T47D (cell line): ENCODE measurements around the gene SGCA.

Source experiments
- DNase-seq, 2 experiments: peaks; one replicate each; pipeline versions ENCODE4 v3.0.0 to v3.0.0-alpha.2; 2011 to 2012; ENCODE audit warnings: low read depth in 1 of 2, low spot score in 1 of 2
- JUND ChIP-seq: IDR thresholded peaks from 2 replicates; pipeline ENCODE4 v1.6.1; 2012; ENCODE audit warnings: low read depth
- in situ Hi-C: cut with HindIII; loops from 2 replicates; pipeline ENCODE4 v1.10.0; 2016; ENCODE audit warnings: low sequenced_read_pairs, low pct_unique_long_range_greater_than_20kb

SGCA gene

GRCh38 chr17:50204431-50204830 is 38.6 kb downstream of the SGCA start:
- no peak for DNase-seq
- in situ Hi-C loops: no loop called here
- TF ChIP-seq JUND: no peak

DNA sequence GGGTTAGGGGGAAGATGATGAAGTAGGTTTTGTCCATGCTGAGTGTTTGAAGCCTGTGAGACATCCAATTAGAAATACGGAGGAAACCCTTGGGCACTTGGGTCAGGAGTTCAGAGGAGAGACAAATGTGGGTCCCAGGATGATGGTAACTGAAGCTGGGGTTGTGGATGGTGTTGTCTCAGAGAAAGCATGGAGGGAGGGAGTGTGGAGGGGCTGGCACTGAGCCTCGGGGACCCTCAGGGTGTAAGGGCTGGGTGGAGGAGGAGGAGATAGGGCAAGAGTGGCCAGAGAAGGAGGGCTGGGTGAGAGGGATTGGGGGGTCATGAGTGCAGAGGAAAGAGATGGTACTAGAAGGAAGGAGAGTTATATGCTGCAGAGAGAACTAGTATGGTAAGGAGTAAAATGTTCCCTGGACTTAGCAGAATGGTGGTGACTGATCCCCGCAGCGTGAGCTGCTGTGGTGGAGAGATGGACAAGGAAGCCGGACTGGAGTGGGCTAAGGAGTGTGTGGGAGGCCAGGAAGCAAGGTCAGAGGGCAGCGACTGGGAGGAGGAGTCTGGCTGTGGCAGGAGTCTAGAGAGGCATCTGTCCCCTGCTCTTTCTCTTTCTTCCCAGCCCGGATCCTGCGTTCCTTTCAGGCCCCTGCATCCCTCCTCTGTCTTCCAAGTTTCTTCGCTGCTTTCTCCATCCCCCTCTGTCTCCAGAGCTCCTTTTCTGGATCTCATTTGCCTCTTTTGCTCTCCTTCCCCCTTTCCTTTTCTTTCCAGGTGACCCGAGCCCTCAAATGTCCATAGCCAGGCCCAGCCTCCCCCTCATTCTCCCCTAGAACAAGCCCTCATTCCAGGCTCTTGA is 39.5 kb downstream of the SGCA start:
- DNase-seq: no peak
- in situ Hi-C loops: no loop called here
- TF ChIP-seq JUND: no peak

DNA sequence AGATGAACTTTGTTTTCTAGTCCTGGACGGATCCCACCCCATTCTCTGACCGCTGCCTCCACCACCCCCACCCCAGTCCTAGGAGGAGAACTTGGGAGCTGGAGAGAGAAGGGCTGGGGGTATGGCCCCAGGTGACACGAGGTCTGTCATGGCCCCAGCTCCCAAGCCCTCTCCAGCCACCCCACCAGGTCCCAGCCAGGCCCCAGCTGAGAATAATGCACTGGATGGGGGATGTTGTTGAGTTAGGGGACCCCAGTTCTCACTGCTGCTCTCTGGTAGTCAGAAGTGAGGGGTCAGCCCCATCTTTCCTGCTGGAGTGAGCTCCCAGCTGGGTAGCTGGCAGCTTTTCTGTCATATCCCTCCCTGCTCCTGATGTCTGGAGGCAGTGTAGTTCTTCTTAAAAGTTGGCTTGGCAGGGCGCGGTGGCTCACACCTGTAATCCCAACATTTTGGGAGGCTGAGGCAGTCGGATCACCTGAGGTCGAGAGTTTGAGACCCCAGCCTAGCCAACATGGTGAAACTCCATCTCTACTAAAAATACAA is 40.2 kb downstream of the SGCA start:
- in situ Hi-C loops: no loop called here
- DNase-seq: no peak
- TF ChIP-seq JUND: no peak

DNA sequence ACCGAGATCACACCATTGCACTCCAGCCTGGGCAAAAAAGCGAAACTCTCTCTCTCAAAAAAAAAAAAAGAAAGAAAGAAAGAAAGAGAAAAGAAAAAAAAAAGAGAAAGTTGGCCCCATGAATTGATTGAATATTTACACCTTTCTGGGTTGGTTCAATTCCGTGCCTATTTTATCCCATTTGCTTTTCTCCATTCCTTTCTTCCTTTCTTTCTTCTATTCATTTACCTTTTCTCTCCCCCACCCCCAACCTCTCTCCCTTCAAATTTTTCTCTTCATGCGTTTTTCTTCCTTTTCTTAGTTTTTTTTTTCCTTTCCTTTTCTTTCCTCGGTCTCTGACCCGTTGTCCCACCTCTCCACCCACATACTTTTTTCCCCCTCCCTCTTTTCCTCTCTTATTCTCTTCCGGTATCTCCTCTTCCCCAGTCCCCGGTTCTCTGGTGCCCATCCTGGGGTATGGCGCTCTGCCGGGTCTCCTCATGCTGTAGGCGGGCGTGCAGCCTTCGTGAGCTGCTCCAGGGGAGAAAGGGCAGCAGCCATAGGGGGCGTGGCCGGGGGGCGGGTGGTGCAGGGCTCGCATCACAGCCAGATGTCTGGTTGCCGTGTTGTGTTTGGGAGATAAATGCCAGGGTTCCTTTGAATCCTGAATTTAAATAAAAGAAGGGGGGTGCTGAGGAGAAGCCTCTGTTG is 40.9 kb downstream of the SGCA start:
- TF ChIP-seq JUND: no peak
- in situ Hi-C loops: no loop called here
- no peak for DNase-seq

GRCh38 chr17:50207315-50207714 is 41.5 kb downstream of the SGCA start:
- DNase-seq: no peak
- no peak for TF ChIP-seq JUND
- in situ Hi-C loops: no loop called here

DNA sequence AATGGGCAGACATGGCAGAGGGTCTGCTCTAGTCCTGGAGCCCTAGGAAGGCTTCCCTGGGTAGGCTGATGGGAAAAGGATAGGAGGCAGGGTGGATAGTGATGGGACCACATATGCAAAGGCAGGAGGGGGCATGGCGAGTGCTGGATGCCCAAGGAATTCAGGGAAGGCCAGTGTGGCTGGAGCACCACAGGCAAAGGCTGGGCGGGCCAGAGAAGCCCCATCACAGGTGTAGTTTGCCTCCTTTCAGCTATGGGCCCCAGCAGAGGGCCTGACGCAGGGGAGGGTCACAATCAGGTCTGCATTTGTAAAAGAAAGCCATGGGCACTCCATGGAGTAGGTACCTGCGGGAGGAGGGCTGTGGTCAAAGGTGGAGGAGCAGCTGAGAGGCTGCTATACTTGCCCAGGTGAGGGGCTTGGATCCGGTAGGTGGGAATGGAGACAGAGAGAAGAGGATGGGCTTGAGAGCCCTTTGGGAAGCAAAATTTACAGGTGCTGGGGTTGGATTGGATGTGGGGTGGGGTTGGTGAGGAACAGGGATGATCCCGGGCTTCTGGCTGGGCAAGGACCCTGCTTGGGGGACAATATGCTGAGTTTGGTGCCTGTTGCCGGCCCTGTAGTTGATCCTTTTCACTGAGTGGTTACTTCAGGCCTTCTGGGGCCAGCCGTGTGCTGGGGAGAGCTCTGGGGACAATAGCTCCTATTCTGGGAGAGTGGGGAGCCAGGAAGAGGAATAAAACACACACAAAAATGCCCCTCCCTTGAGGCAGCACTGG is 42.2 kb downstream of the SGCA start:
- in situ Hi-C loops: no loop called here

GRCh38 chr17:50208611-50209061 is 42.8 kb downstream of the SGCA start:
- in situ Hi-C loops: no loop called here
- no peak for DNase-seq
- TF ChIP-seq JUND: no peak

More for the DNA sequence above, 42.2 kb downstream of the SGCA start:
- TF ChIP-seq JUND: no peak
- DNase-seq: no peak

DNA sequence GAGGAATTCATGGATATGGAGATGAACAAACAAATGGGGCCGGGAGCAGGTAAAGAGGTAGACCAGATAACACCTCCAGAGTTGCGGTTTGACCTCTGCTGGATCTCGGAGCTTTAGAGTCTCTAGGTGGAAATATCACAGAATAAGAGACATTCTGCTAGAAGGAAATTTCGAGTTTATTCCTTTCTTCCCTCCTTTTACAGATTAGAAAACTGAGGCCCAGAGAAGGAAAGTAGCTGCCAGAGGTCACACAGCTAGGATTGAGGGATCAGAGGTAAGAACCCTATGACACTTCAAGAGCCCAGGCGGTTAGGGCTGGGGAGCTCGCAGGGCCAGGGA is 43.3 kb downstream of the SGCA start:
- DNase-seq: no peak
- in situ Hi-C loops: no loop called here
- TF ChIP-seq JUND: no peak

GRCh38 chr17:50209472-50210239 is 43.9 kb downstream of the SGCA start:
- DNase-seq: no peak
- in situ Hi-C loops: no loop called here
- TF ChIP-seq JUND: no peak

DNA sequence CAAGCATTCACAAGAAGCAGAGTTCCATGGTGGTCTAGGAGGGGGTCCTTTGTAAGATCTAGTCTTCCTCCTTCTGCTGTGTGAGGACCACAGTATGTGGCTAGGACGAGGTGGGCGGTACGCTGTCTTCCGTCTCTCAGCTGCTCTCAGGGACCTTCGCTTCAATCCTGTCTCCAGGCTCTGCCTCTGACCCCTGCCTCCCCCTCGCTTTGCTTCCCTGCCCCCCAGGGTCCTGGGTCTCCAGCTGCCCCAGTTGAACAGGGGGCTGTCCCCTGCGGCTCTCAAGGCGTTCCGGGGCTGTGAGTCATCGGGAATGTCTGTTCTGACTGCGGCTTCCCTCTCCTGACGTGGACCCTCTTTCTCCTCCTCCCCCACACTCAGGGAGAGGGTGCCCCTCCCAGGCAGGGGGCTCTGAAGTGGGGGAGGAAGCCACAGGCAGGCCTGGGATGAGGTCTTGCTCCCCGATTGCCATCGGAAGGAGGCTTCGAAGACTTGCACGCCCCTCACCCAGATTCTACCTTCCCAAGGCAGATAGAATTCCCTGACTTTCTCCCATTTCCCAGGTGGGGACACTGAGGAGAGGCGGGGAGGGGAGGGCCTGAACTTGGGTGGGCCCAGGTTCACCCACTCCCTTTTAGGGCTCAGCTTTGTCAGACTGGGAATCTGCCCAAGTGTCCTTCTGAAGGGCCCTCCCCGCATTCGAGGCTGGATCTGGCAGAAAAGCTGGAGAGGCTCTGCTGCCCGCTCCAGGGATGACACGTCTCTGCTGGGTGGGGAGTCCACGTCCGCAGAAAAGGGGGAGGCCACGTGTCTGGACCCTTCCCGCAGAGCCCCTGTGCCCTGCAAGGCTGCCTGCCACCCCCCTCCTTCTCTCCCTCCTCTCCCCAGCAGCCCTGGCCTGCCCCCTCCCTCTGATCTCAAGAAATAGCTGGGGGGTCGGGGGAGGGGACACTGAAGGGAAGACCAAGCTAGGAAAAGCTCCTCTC is 44.7 kb downstream of the SGCA start:
- no peak for DNase-seq
- in situ Hi-C loops: no loop called here
- TF ChIP-seq JUND: no peak
